HG02840 (cell line): Measurements from ENCODE around the gene STIM2.
"Not testable (repeated sequence)": the region's sequence is repeated elsewhere in the genome, so short reads cannot be mapped to it uniquely, and the experiment has no call there.

ENCODE experiments used
- ATAC-seq: cut with Tn5 transposase; IDR thresholded peaks from one replicate; pipeline ENCODE4 v1.9.1; 2021; ENCODE audit warnings: mild to moderate bottlenecking, moderate library complexity, moderate number of reproducible peaks; ENCODE audit not compliant: unreplicated experiment, low FRiP score

The STIM2 gene

GRCh38 chr4:26860157-26860921, at the start of gene STIM2:
STIM2 (plus strand) TSS chr4:26860841.
- ATAC-seq = peak; percentile 61

DNA sequence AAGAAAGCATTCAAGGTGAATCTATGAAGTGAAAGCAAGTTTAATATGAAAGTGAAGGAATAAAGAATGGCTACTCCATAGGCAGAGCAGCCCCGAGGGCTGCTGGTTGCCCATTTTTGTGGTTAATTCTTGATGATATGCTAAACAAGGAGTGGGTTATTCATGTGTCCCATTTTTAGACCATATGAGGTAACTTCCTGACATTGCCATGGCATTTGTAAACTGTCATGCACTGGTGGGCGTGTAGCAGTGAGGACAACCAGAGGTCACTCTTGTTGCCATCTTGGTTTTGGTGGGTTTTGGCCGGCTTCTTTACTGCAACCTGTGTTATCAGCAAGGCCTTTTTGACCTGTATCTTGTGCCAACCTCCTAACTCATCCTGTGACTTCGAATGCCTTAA, 49.1 kb upstream of the STIM2 start:
- ATAC-seq = not testable (repeated sequence)

DNA sequence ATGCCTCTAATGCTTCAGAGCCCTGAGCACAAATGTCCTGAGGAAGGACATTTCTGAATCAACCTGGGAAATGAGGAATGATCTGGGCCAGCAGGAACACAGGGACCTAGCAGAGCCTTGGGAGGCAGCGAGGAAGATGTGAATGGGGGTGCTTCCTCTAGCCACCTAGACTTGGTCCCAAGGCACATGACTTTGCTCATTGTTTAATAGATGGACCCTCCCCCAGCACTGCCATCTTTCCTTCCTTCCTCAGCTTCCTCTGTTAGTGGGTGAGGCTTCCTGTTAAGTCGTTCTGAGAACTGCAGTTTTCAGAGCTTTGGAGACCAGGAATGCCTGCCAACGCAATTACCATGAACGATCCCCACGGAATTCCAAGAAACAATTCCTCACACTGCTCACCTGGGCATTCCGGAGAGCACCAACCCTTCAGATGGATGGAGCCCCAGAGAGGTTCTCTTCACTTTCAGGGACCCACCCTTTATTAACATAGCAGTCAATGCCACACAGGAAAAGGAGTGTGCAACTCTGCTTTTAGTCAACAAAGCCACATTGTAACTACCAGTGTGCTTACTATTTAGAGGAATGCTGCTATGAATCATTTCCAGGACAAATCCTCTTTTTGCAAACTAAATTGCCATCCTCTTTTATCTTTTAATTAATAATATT, 48.5 kb upstream of the STIM2 start:
- ATAC-seq = no peak

DNA sequence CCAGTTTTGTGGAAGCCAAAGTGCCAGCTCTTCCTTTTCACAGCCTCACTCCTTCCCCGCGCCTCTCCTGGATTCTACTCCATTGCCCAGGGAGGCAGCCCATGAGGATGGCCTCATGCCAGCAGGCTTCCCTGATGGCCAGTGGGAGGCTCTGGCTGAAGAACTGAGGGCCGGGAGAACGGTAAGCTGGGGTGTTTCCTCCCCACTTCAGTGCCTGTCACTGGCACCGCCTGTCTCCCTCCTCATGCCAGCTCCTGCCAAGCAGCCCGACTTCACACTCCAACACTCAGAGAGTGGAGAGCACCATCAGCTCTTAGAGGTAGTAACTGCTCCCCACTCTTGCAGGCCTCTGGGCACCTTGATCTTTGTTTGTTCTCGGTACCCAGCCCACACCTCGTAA, 46.9 kb upstream of the STIM2 start:
- no peak for ATAC-seq

DNA sequence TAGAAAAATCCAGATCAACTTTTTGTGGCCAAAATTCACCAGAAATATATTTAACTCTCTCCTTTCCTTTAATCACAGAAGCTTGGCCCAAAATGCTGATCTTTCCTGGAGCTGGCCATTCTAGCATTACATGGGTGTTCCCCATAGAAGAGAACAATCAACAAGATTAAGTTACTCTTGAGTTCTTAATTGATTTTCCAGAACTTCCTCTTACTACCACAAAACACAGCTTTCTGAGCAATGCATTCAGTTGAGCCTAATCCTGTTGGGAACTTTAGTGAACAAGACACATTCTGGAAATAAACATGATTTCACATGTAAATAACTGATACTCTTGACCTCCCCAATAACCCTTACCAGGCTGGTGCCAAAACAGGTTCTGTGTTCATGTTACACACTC, 45.4 kb upstream of the STIM2 start:
- no peak for ATAC-seq

DNA sequence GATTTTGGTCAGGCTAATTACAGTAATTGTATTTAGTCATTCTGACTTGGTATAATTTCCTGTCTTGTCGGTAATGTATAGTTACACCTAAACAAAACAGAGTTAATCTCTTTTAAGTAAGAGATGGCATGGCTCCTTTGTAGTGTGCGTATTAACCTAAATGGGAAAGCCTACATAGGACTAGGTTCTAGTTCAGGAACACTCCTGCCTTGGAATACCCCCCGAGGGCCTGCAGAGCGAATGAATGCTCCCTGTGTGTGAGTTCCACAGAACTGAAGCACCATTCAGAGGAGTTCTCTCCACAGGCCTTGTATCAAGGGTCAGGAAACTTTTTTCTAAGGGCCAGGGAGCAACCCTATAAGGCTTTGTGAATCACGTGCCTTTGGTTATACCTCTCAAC, 44.9 kb upstream of the STIM2 start:
- no peak for ATAC-seq

- no peak for ATAC-seq
These were observed 41.6 kb upstream of the STIM2 start for GRCh38 chr4:26819026-26819425.

GRCh38 chr4:26819478-26820095, 41.1 kb upstream of the STIM2 start:
- no peak for ATAC-seq

- no peak for ATAC-seq
These were observed 40.3 kb upstream of the STIM2 start for GRCh38 chr4:26820346-26820745.

DNA sequence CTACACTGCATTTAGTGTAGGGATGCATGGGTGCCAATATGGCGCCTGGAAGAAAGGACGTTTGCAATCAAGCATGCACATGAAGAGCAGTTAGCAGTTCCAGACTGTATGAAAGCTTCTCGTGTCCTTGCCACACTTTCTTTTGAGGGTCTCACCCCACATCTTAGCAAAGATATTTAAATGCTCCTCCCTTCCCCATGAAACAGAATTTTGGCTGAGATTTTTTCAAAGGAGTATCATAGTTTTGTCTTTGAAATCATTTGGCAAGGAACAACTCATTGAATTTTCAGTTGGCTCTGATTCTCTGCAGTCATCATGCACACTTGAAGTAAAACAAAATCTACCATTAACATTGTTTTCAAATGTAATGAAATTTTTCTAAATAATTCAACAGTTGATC, 39.6 kb upstream of the STIM2 start:
- ATAC-seq = no peak

GRCh38 chr4:26821677-26822503, 38.8 kb upstream of the STIM2 start:
- no peak for ATAC-seq

- peak; percentile 54 for ATAC-seq
These were observed 38.1 kb upstream of the STIM2 start for GRCh38 chr4:26822546-26822945.

GRCh38 chr4:26822974-26823373, 37.7 kb upstream of the STIM2 start:
- ATAC-seq = not testable (repeated sequence)

DNA sequence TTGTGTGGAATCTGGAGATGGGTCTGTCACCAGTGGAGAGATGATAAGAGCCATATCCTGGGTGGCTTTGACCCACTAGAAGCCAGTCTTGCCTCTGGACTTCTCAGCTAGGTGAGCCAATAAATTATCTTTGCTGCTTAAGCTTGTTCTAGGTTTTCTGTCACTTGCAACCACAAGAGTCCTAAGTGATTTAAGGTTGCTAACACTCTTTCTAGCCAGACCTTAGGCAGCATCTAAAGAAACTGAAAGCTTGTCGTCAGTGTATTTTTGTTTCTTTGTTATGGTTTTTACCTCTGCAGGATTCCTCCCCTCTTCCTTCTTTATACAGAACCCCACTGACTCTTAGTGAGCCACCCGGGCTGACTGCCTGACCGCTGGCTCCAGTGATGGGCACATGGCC, 37.1 kb upstream of the STIM2 start:
- ATAC-seq = no peak

GRCh38 chr4:26824667-26825066, 36.0 kb upstream of the STIM2 start:
- no peak for ATAC-seq

DNA sequence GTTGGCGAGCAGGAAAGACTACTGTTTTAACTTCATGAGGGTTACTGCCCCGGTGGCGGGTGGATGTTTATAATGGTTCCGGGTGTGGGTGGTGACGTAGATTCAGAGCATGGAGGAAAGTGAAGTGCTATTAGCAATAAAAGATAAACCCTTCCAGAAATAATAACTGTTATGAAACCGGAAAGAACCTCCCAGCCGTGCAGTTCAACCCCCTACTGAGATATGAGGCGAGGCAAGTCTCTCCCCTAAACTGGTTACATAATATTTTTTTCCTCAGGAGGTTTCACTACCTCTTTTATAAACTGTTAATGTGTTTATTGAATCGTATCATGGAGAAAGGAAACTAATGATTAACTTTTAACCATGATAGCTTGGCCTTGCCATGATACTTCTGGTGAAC, 33.9 kb upstream of the STIM2 start:
- ATAC-seq = peak; percentile 84

DNA sequence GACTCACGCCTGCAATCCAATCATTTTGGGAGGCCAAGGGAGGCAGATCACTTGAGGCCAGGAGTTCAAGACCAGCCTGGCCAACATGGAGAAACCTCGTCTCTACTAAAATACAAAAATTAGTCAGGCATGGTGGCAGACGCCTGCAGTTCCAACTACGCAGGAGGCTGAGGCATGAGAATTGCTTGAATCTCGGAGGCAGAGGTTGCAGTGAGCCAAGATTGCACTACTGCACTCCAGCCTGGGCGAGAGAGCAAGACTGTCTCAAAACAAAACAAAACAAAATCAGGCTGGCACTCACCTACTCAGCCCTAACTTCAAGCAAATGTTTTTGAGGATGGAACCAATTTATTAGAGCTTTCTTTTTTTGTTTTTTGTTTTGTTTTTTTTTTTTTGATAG, 33.3 kb upstream of the STIM2 start:
- ATAC-seq = not testable (repeated sequence)

GRCh38 chr4:26827798-26828197, 32.8 kb upstream of the STIM2 start:
- ATAC-seq = no peak

DNA sequence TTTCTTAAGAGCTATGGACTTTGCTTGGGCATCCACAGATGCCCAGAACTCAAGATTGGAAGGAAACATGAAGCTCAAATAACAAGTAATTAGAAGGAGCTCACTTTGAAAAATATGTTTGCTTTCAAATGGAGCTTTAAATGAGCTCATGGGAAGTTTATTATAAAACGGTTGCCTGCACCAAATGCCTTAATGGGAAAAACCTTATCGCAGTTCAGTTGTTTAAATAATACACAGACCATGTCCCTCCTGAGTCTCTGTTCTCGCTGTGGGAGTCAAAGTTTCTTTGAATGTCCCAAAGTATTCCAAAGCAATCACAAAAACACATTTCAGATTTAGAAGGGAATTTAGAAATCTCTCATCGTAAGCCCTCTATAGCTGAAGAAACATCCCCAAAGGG, 31.6 kb upstream of the STIM2 start:
- no peak for ATAC-seq

- no peak for ATAC-seq
These were observed 30.6 kb upstream of the STIM2 start for GRCh38 chr4:26830033-26830432.

GRCh38 chr4:26830701-26831100, 29.9 kb upstream of the STIM2 start:
- ATAC-seq = no peak
